HG03095 (cell line): ENCODE results near the gene GJA4.
"Not testable (repeated sequence)": the region's sequence is repeated elsewhere in the genome, so short reads cannot be mapped to it uniquely, and the experiment has no call there.

Source experiments
- ATAC-seq: cut with Tn5 transposase; IDR thresholded peaks from one replicate; pipeline ENCODE4 v1.9.1; 2021; ENCODE audit warnings: moderate library complexity; ENCODE audit not compliant: unreplicated experiment

Gene GJA4

DNA sequence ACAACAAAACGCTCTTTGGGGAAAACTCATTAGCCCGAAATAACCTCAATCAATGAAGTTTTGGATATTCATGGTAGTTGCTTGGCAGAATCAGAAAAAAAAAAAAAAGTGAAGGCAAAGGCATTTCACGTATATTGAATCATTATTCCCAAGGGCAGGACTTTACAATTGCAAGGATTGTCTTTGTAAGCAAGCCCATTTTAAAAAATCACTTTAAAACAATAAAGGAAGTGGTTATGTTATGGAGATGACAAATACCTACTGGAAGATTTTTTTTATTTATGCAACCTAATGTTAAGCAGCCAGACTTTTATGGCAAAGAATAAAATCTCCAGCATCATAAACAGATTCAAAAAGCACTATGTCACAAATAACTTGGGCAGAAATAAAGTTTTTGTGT lies 23.9 kb upstream of the GJA4 start:
- no peak for ATAC-seq

DNA sequence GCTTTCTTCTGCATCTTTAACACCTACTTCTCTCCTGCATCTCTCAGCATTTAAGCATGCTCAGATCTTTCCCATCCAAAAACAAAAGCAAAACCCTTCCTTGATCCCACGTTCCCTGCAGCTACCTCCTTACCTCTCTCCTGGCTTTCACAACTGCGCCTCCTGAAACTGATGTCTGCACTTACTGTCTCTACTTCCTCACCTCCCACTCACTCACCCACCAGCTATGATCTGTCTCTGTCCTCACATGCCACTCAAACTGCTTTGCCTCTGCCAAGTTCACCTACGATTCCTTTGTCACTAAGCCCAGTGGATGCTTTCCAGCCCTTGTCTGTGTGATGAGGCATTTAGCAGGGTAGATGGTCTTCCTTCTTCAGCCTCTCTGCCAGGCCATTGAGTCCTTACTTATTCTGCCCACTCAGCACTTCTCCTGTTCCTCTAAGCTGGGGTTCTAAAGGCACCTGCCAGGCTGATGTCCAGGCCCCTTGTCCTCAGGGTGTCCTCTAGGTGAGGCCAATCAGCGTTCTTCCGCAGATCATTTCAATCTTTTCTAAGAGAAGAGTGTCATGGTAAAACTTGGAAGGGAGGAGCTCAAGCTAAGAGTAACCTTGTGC lies 21.8 kb upstream of the GJA4 start:
- no peak for ATAC-seq

DNA sequence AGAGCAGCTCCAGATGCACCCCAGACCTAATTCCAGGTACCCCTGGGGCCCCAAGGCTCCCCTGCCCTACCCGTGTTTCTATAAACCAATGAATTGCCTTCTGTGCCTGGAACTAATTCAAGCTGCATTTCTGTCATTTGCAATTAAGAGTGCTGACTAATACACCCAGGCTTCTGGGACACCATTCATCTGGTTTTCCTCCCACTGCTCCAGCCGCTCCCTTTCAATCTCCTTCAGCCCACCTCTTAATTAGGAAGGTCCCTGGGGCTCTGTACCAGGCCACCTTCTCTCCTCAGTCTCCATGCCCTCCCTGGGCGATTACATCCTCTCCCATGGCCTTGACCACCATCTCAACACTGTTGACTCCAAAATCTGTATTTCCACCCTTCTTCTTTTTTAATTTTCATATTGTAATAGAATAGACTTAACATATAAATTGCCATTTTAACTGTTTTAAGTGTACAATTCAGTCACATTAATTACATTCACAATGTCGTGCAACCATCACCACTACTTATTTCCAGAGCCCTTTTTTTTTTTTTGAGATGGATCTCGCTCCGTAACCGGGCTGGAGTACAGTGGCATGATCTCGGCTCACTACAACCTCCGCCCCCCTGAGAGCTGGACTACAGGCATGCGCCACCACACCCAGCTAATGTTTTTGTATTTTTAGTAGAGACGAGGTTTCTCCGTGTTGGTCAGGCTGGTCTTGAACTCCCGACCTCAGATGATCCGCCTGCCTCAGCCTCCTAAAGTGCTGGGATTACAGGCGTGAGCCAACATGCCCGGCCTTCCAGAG lies 21.0 kb upstream of the GJA4 start:
- no peak for ATAC-seq

DNA sequence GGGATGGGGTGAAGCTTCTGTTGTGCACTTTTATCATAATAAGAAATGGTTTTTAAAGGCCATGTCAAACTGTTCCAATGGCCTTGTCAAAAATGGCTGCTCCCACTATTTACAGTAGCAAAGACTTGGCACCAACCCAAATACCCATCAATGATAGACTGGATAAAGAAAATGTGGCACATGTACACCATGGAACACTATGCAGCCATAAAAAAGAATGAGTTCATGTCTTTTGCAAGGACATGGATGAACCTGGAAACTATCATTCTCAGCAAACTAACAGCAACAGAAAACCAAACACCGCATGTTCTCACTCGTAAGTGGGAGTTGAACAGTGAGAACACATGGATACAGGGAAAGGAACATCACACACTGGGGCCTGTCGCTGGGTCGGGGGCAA lies 19.7 kb upstream of the GJA4 start:
- ATAC-seq, result not testable (repeated sequence)

DNA sequence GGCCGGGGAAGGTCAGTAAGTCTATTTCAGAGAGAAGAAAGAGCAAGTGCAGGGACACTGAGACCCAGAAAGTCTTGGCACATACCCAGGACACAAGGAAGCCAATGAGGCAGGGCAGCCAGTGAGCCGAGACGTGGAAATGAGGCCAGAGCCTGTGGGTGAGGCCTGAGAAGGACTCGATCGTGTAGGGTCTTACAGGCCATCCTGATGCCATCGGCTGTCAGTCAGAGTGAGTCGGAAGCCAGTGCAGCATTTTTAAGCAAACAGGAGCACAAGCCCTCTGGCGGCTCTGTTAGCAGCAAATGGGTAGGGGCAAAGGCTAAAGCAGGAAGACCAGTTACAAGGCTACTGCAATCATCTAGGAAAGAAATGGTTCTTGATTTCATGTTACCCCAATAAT lies 17.8 kb upstream of the GJA4 start:
- ATAC-seq, result no peak

DNA sequence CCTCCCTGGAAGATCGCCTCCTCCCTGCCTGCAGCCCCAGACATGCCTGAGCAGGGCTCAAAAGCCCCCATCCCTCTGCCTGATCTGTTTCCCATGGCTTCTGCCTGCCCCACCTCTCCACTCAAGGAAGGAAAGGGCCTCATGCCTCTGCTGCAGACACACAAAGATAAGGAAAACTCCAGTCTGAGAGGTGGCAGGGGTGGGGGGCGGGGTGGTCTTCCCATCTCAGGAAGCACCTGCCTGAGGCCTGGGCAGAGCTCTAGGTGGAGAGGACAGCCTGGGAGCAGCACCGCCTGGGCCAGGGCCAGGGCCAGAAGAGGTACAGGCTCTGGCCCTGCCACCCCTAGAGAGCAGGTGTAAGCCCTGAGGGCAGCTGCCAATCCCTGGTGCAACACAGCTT lies 15.9 kb upstream of the GJA4 start:
- ATAC-seq, result no peak

DNA sequence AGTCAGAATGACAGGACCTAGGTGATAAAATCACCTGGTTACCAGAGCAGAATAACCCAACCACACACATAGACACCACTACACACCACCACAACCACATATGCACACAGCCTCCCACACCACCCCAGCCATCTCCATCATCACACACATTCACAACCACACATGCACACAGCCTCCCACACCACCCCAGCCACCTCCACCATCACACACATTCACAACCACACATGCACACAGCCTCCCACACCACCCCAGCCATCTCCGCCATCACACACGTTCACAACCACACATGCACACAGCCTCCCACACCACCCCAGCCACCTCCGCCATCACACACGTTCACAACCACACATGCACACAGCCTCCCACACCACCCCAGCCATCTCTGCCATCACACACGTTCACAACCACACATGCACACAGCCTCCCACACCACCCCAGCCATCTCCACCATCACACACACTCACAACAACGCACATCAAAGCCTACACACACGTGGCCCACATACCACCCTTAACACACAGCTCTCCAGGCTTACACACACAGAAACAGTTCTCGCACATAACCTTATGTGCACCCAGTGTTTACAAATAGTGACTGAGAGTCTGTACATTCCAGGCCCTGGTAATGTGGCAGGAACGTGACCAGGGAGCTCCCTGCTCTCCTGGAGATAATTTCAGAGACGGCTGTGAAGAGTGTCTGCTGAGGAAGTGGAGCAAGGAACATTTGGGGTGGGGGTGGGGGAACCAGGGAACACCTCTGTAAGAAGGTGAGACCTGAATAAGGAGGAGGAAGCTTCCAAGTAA lies 15.1 kb upstream of the GJA4 start:
- ATAC-seq, result no peak

- ATAC-seq, result no peak
These were observed 14.4 kb upstream of the GJA4 start for GRCh38 chr1:34778381-34778780.

DNA sequence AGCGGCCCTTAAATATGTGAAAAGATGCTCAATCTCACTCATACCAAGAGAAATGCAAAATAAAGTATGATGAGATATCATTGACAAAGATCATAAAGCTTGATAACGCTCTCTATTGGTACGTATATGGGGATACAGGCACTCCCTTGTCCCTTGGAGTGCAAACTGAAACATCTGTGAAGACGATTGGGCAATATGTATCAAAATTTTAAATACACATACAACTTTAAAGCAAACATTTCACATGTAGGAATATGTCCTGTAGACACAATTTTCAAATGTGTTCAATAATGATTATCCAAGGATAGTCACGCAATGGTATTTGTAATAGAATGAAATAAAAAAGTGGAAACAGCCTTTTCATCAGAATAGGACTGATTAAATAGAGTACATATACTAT lies 13.8 kb upstream of the GJA4 start:
- no peak for ATAC-seq

GRCh38 chr1:34779526-34779925 lies 13.3 kb upstream of the GJA4 start:
- no peak for ATAC-seq

- no peak for ATAC-seq
These were observed 12.8 kb upstream of the GJA4 start for GRCh38 chr1:34779962-34780361.

GRCh38 chr1:34780528-34780927 lies 12.3 kb upstream of the GJA4 start:
- ATAC-seq, result no peak

GRCh38 chr1:34781071-34781843 lies 11.5 kb upstream of the GJA4 start, which contains the start of gene GJB3:
TSS of gene GJB3 (plus strand) at chr1:34781214. CDS start at chr1:34784763, 3,549 bp downstream.
- no peak for ATAC-seq

DNA sequence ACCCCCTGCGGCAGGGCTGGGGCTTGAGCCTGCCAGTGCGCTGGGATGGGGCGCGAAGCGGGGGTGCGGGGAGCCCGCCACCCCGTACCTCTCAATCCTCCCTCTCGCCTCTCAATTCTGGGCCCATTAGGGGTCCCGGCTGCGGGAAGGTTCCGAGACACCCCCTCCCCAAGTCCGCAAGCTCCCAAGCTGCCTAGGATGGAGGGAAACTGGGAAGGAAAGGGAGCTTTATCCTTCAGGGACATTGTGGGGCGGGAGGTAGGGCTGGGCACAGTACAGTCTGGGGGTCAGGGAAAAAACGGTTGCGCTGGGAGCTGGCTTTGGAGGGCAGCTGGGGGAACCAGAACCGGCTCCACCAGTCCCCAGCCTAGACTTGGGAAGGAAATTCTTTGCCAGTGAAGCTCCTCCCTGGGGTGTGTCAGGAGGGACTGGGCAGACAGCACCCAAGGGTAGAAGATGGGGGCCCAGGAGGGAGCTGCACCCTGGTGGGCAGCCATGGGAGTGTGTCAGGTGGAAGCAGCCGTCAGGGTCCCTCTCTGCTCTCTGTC lies 10.9 kb upstream of the GJA4 start:
- ATAC-seq, result no peak

GRCh38 chr1:34784751-34785221 lies 8.0 kb upstream of the GJA4 start:
- no peak for ATAC-seq

GRCh38 chr1:34785231-34785874 lies 7.4 kb upstream of the GJA4 start:
- no peak for ATAC-seq

- ATAC-seq, result no peak
These were observed 6.8 kb upstream of the GJA4 start for GRCh38 chr1:34785875-34786470.

DNA sequence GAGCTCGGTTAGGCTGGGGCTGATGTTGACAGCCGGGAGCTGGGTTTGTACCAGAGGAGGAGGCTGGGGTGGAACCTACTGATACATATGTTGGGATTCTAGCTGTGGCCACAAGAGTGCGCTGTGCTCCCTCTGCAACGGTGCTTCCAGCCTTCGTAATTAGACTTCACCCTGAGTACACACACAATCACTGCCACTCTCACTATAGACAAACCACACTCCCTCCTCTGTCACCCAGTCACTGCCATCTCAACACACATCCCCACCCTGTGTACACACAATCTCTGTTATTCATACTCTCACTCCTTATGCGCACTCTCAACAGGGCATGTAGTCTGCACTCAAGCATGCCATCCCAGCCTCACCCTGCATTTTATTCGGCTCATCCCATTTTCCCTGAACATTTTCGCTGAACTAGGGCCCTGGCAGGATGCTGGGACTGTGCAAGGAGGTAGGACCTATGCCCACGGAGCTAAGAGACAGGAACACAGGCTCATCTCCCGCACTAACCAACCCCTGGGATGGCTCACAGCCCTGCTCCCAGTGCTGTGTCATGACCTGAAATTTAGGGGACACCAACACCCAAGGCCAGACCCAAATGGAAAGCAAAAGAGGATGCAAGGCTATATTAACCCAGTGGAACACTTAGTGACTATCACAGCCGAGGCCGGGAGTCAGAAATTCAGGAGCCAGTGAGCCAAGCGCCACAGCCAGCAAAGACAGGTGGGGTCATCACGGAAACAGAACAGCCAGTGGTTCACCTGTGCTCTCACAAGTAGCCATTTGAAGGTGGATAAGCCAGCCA lies 6.1 kb upstream of the GJA4 start:
- ATAC-seq, result no peak
